K562 (cell line): ENCODE results near the gene EFHD2. TPM values are rescaled to one million over a fixed set of nuclear protein-coding genes. Genes with fewer than 3 reads are reported as not detected.

ENCODE experiments used
- ATAC-seq: fragments of 200-7000 bp; cut with Tn5 transposase; 3 replicates; pipeline ENCODE4 v1.9.1; 2020; ENCODE audit warnings: moderate library complexity
- BruUV-seq: library from RNA; stranded (reverse); fragments of 400-500 nt; replicated peaks from 2 replicates; lab custom pipeline; 2021; lab: Mats Ljungman, UMichigan
- CTCF ChIA-PET: fragments of 300-600 bp; formaldehyde crosslinking; extraction: SDS; loops from one replicate; lab custom pipeline; 2021; ENCODE audit warnings: low intra/inter-chr PET ratio; lab: Yijun Ruan, JAX
- POLR2A ChIA-PET: fragments of 300-600, 350-650 bp; sonication (Branson Sonifier 250); formaldehyde crosslinking; extraction: SDS; loops from one replicate; lab custom pipeline; 2021; ENCODE audit warnings: antibody characterized with exemption, inconsistent platforms; lab: Yijun Ruan, JAX
- DNase-seq, 4 experiments: peaks; one replicate each; pipeline versions ENCODE4 v3.0.0 to v3.0.0-alpha.2; 2011 to 2018; ENCODE audit warnings: low spot score in 3 of 4, mixed read lengths in 3 of 4; ENCODE audit errors: extremely low read depth in 1 of 4
- FAIRE-seq: peaks from 2 replicates; lab custom pipeline; 2011; peaks lifted over from hg19 to GRCh38; lab: Jason Lieb, UNC
- H2AFZ ChIP-seq: 2 replicates; pipeline ENCODE4 v1.6.0; 2011; ENCODE audit warnings: low read depth, low read length, control low read depth, inconsistent platforms
- H3K27ac ChIP-seq: fragments of 200-600 bp; 3 replicates; pipeline ENCODE4 v1.8.0; 2011; ENCODE audit warnings: low read depth, mild to moderate bottlenecking, control low read depth, inconsistent platforms, low read length, moderate library complexity, mixed read lengths; ENCODE audit errors: extremely low read depth
- H3K27me3 ChIP-seq, 2 experiments: fragments of 300-600 bp in 1 of 2; 2 replicates in 1 of 2; 3 replicates in 1 of 2; pipeline versions ENCODE4 v1.6.0 to v1.8.0; 2011; ENCODE audit warnings: inconsistent platforms in 2 of 2, low read length in 2 of 2, mild to moderate bottlenecking in 1 of 2, mixed read lengths in 1 of 2, moderate library complexity in 1 of 2; ENCODE audit not compliant: control insufficient read depth in 2 of 2, insufficient read depth in 2 of 2
- H3K36me3 ChIP-seq: fragments of 300-600 bp; 3 replicates; pipeline ENCODE4 v1.8.0; 2011; ENCODE audit warnings: mild to moderate bottlenecking, low read length, inconsistent platforms; ENCODE audit not compliant: control insufficient read depth, insufficient read depth
- H3K4me1 ChIP-seq, 2 experiments: fragments of 200-600 bp in 1 of 2; replicated peaks in 1 of 2; 2 replicates in 1 of 2; 3 replicates in 1 of 2; pipeline versions ENCODE4 v1.5.1 to v1.8.0; 2011; ENCODE audit warnings: inconsistent platforms in 2 of 2, low read length in 2 of 2, mild to moderate bottlenecking in 1 of 2, mixed read lengths in 1 of 2, moderate library complexity in 1 of 2; ENCODE audit not compliant: control insufficient read depth in 2 of 2, insufficient read depth in 2 of 2
- H3K4me2 ChIP-seq: 2 replicates; pipeline ENCODE4 v1.6.1; 2011; ENCODE audit warnings: low read length, control low read depth, inconsistent platforms, mixed read lengths; ENCODE audit not compliant: insufficient read depth
- H3K4me3 ChIP-seq: fragments of 200-600 bp; sonication (generic), shearing (Covaris generic); 2 replicates; pipeline ENCODE4 v1.5.1; 2016; ENCODE audit warnings: control low read depth, inconsistent platforms
- H3K79me2 ChIP-seq: fragments of 200-600 bp; 3 replicates; pipeline ENCODE4 v1.8.0; 2011; ENCODE audit warnings: low read length, inconsistent platforms; ENCODE audit not compliant: control insufficient read depth, insufficient read depth
- H3K9ac ChIP-seq, 2 experiments: 2 replicates each; pipeline versions ENCODE4 v1.6.0 to v1.6.1; 2011; ENCODE audit warnings: low read depth in 2 of 2, low read length in 2 of 2, control low read depth in 1 of 2, inconsistent platforms in 1 of 2, mild to moderate bottlenecking in 1 of 2, mixed read lengths in 1 of 2; ENCODE audit not compliant: insufficient read depth in 1 of 2
- H3K9me1 ChIP-seq: one replicate; pipeline ENCODE4 v1.6.0; 2011; ENCODE audit warnings: inconsistent platforms, mild to moderate bottlenecking, low read length, moderate library complexity; ENCODE audit not compliant: control insufficient read depth, insufficient read depth
- H3K9me3 ChIP-seq: replicated peaks from 2 replicates; pipeline ENCODE4 v1.5.1; 2011; ENCODE audit warnings: low read depth, low read length, inconsistent platforms; ENCODE audit not compliant: control insufficient read depth, insufficient read depth
- H4K20me1 ChIP-seq: replicated peaks from 2 replicates; pipeline ENCODE4 v1.6.1; 2011; ENCODE audit warnings: low read length, inconsistent platforms, mixed read lengths; ENCODE audit not compliant: control insufficient read depth, insufficient read depth
- CTBP1 ChIP-seq: fragments of 450-650 bp; IDR thresholded peaks from 2 replicates; pipeline ENCODE4 v1.6.1; 2016; ENCODE audit warnings: borderline replicate concordance
- JUND ChIP-seq, 2 experiments: IDR thresholded peaks; 2 replicates in 1 of 2; 3 replicates in 1 of 2; pipeline ENCODE4 v1.6.1; 2011; ENCODE audit warnings: borderline replicate concordance in 2 of 2, low read depth in 2 of 2, low read length in 2 of 2, improper control_type of control experiment in 1 of 2, missing biosample characterization in 1 of 2, missing genetic modification characterization in 1 of 2, missing genetic modification reagents in 1 of 2
- MYNN ChIP-seq, 2 experiments: sonication (generic); formaldehyde crosslinking in 1 of 2; IDR thresholded peaks; 2 replicates each; pipeline versions ENCODE4 v1.5.0 to v1.6.1; 2016 to 2020; ENCODE audit warnings: antibody characterized with exemption in 1 of 2, missing genetic modification reagents in 1 of 2
- NEUROD1 ChIP-seq: fragments of 150-350 bp; IDR thresholded peaks from 2 replicates; pipeline ENCODE4 v1.6.1; 2014; ENCODE audit warnings: borderline replicate concordance, low read length, low read depth; ENCODE audit not compliant: partially characterized antibody
- POLR2AphosphoS2 ChIP-seq: IDR thresholded peaks from 2 replicates; pipeline ENCODE4 v1.6.1; 2012; ENCODE audit warnings: low read length, improper control_type of control experiment
- POLR2B ChIP-seq: fragments of 450-650 bp; IDR thresholded peaks from 2 replicates; pipeline ENCODE4 v1.6.1; 2018; ENCODE audit warnings: low read depth; ENCODE audit not compliant: partially characterized antibody
- SMAD1 ChIP-seq: fragments of 150-350 bp; IDR thresholded peaks from 2 replicates; pipeline ENCODE4 v1.6.1; 2014; ENCODE audit warnings: low read length, low read depth; ENCODE audit not compliant: partially characterized antibody
- SUPT5H ChIP-seq: fragments of 450-650 bp; IDR thresholded peaks from 2 replicates; pipeline ENCODE4 v1.6.1; 2016
- ZBTB7A ChIP-seq: IDR thresholded peaks from 2 replicates; pipeline ENCODE4 v1.6.1; 2011; ENCODE audit warnings: low read depth, mild to moderate bottlenecking, low read length, moderate library complexity, borderline replicate concordance; ENCODE audit not compliant: control insufficient read depth
- ZNF3 ChIP-seq: fragments of 250-450 bp; sonication (Bioruptor Pico); IDR thresholded peaks from 2 replicates; pipeline ENCODE4 v1.5.0; 2021; ENCODE audit warnings: mild to moderate bottlenecking, moderate library complexity
- WGBS: fragments of 100-300 bp; shearing (Covaris generic); methylation state at CpG from one replicate; pipeline ENCODE4 v1.1.6; 2016; ENCODE audit warnings: low coverage, mixed read lengths; ENCODE audit not compliant: insufficient coverage; ENCODE audit errors: missing lambda C conversion rate; 5-methylcytosine and 5-hydroxymethylcytosine counted together
- in situ Hi-C: fragments of 300-500 bp; cut with MboI; formaldehyde crosslinking; loops from 4 replicates; pipeline ENCODE4 v1.15.0; 2018; ENCODE audit warnings: inconsistent platforms, mixed read lengths
- intact Hi-C: fragments of 100-400 bp; cut with micrococcal nuclease; formaldehyde crosslinking; loops from 2 replicates; pipeline ENCODE4 v1.14.2; 2022
- polyA plus RNA-seq, 8 experiments: library from polyadenylated mRNA; depleted of rRNA in 4 of 8; stranded (reverse) in 5 of 8; unstranded in 3 of 8; fragments of >200 nt; fragmentation: Nextera tagmentation in 2 of 8; fragmentation: Illumina TruSeq in 1 of 8; extraction: Ambion mirVana in 2 of 8; extraction: Trizol in 1 of 8; gene quantifications; 2 replicates each; pipeline versions ENCODE4 v1.2.1 to v1.2.3, GENCODE V29; 2011 to 2014; ENCODE audit warnings: inconsistent platforms in 1 of 8, missing spikeins in 1 of 8
- total RNA-seq, 7 experiments: library from RNA; depleted of rRNA in 6 of 7; stranded (reverse); fragments of >200 nt in 6 of 7; fragmentation: Illumina TruSeq in 2 of 7; extraction: Trizol in 2 of 7; gene quantifications; 2 replicates each; pipeline versions ENCODE4 v1.2.1 to v1.2.3, GENCODE V29; 2011 to 2021; ENCODE audit warnings: low replicate concordance in 1 of 7
- TF ChIP-seq, protein P1 (sequence below): fragments of 450-650 bp; formaldehyde crosslinking; IDR thresholded peaks from 2 replicates; pipeline ENCODE4 v1.4.0; 2022; ENCODE audit warnings: missing genetic modification characterization
- TF ChIP-seq, protein P2 (sequence below): fragments of 450-650 bp; IDR thresholded peaks from 2 replicates; pipeline ENCODE4 v1.6.1; 2016; ENCODE audit warnings: antibody characterized with exemption
- TF ChIP-seq, protein P3 (sequence below): sonication (generic); formaldehyde crosslinking; IDR thresholded peaks from 2 replicates; pipeline ENCODE4 v1.8.1; 2023; ENCODE audit warnings: mild to moderate bottlenecking, missing genetic modification reagents

The EFHD2 gene
- total and polyA plus RNA-seq, 9 of the 15 experiments (the other 6 are each of a cell fraction or from before 2014, with no cell fraction given) = 1.7 to 73.5 (median 25.2) TPM

DNA sequence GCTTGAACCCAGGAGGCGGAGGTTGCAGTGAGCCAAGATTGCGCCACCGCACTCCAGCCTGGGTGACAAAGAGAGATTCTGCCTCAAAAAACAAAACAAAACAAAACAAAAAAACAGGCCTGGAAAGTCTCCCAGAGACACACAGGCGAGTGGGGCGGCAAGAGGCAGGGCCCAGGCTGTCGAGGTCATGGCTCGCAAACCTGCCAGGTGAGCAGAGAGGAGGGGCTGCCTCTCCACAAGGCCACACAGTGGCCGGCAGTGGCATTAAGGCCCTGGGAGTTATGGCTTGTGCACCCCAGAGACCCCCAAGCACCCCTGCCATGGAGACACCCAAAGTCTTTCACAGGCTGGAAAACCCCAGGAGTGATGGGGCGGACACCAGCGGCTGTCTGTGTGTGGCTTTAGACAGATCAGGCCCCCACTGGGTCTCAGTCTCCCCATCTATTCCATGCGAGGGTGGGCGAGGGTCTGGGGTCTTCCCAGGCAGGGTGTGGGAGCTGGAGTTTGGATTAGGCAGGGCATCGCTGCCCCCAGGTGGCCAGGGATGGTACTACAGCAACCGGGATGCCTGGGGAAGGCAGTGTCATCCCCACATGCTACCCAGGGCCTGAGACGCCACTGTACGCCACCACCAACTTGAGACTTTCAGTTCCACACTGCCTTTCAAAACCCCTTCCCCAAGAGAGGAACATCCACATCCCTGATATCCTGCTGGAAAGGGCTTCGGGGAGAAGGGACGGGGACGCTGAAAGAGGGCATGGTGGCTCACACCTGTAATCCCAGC lies 21.3 kb downstream of the EFHD2 start:
- peaks cover 34% of the 10 kb centered on the region; the same call in 2 of the 3 replicates for H3K36me3 ChIP-seq
- no peak overlapping the region for H3K4me3 ChIP-seq
- H3K9ac ChIP-seq = no peak overlapping the region
- POLR2A ChIA-PET = interaction anchor here (0.6 to 2.2 kb wide), 3 partner anchors 12 to 480 kb away, joined by 3 to 12 read pairs (median 3); no protein-coding TSS in a partner anchor
- H3K27ac ChIP-seq = no peak overlapping the region
- in situ Hi-C loops = loop anchor here (5.0 kb wide), 1 partner anchor 279 kb away; the partner anchor contains the start of gene TMEM51
- intact Hi-C loops = loop anchor here (1.0 to 10.0 kb wide), 2 partner anchors 108 to 276 kb away; partner anchors contain the start of gene TMEM51
- no peak overlapping the region for H3K4me2 ChIP-seq
- CTCF ChIA-PET = interaction anchor here (1.1 to 2.9 kb wide), 4 partner anchors 103 to 143 kb away, joined by 3 to 46 read pairs (median 9); no protein-coding TSS in a partner anchor
- 53% methylated on average over 19 of the region's 19 CpGs for WGBS
- peaks cover 5% of the 10 kb centered on the region for H3K9me1 ChIP-seq
- peaks cover 8% of the 10 kb centered on the region; the same call in 1 of the 2 replicates for H4K20me1 ChIP-seq
- DNase-seq = peak; percentile 81 to 86 (median 85)
- H3K27me3 ChIP-seq = no peaks in the 10 kb centered on the region
- H3K79me2 ChIP-seq = no peaks in the 10 kb centered on the region
- peak; percentile 84 for ATAC-seq
- H2AFZ ChIP-seq = no peak overlapping the region
- H3K9me3 ChIP-seq = no peaks in the 10 kb centered on the region
- H3K4me1 ChIP-seq = peaks cover 13 to 42% of the 10 kb centered on the region in 2 experiments; a peak in 4 of 5 replicates
- no TSS peak for BruUV-seq
- peak; percentile 75 for FAIRE-seq
- TF ChIP-seq POLR2B = peak; percentile 35
- TF ChIP-seq JUND (IDR thresholded peaks at IDR 0.05; ENCODE audit: borderline replicate concordance, low read depth, low read length) = peak; percentile 37; the same call in 1 of the 2 replicates
- no peak; the same call in 2 of the 3 replicates for TF ChIP-seq JUND (tag; IDR thresholded peaks at IDR 0.05; ENCODE audit: borderline replicate concordance, low read depth, low read length)
- TF ChIP-seq, protein P1, sequence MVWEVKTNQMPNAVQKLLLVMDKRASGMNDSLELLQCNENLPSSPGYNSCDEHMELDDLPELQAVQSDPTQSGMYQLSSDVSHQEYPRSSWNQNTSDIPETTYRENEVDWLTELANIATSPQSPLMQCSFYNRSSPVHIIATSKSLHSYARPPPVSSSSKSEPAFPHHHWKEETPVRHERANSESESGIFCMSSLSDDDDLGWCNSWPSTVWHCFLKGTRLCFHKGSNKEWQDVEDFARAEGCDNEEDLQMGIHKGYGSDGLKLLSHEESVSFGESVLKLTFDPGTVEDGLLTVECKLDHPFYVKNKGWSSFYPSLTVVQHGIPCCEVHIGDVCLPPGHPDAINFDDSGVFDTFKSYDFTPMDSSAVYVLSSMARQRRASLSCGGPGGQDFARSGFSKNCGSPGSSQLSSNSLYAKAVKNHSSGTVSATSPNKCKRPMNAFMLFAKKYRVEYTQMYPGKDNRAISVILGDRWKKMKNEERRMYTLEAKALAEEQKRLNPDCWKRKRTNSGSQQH = no peak
- no peak for TF ChIP-seq ZNF3 (CRISPR knock-in tag)
- TF ChIP-seq, protein P2, sequence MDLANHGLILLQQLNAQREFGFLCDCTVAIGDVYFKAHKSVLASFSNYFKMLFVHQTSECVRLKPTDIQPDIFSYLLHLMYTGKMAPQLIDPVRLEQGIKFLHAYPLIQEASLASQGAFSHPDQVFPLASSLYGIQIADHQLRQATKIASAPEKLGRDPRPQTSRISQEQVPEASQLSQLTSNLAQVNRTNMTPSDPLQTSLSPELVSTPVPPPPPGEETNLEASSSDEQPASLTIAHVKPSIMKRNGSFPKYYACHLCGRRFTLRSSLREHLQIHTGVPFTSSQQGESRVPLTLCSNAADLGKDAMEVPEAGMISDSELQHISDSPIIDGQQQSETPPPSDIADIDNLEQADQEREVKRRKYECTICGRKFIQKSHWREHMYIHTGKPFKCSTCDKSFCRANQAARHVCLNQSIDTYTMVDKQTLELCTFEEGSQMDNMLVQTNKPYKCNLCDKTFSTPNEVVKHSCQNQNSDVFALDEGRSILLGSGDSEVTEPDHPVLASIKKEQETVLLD = 0 out of 2 replicates have a peak, but pooled peaks have one; percentile 32
- TF ChIP-seq MYNN (IDR thresholded peaks at IDR 0.05) = peak; percentile 79; the same call in 1 of the 2 replicates
- no peak for TF ChIP-seq MYNN (CRISPR knock-in tag; IDR thresholded peaks at IDR 0.05)
- TF ChIP-seq NEUROD1 = peak; percentile 19
- TF ChIP-seq CTBP1 = peak; percentile 56; the same call in 1 of the 2 replicates
- peak; percentile 84; the same call in 1 of the 2 replicates for TF ChIP-seq POLR2AphosphoS2
- TF ChIP-seq SUPT5H = 0 out of 2 replicates have a peak, but pooled peaks have one; percentile 47
- TF ChIP-seq, protein P3, sequence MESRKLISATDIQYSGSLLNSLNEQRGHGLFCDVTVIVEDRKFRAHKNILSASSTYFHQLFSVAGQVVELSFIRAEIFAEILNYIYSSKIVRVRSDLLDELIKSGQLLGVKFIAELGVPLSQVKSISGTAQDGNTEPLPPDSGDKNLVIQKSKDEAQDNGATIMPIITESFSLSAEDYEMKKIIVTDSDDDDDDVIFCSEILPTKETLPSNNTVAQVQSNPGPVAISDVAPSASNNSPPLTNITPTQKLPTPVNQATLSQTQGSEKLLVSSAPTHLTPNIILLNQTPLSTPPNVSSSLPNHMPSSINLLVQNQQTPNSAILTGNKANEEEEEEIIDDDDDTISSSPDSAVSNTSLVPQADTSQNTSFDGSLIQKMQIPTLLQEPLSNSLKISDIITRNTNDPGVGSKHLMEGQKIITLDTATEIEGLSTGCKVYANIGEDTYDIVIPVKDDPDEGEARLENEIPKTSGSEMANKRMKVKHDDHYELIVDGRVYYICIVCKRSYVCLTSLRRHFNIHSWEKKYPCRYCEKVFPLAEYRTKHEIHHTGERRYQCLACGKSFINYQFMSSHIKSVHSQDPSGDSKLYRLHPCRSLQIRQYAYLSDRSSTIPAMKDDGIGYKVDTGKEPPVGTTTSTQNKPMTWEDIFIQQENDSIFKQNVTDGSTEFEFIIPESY (CRISPR knock-in tag) = 0 out of 2 replicates have a peak, but pooled peaks have one; percentile 19
- TF ChIP-seq ZBTB7A = peak; percentile 99
- peak; percentile 18 for TF ChIP-seq SMAD1
